SU-DHL-6 (cell line): Measurements from ENCODE around the gene KCNE2.
"Not testable (repeated sequence)": the region's sequence is repeated elsewhere in the genome, so short reads cannot be mapped to it uniquely, and the experiment has no call there.

ENCODE experiments used
- CTCF ChIP-seq: fragments of 200-600 bp; sonication (generic); IDR thresholded peaks from one replicate; pipeline ENCODE4 v1.5.1; 2017; ENCODE audit warnings: antibody characterized with exemption, mild to moderate bottlenecking, low read length, moderate library complexity; ENCODE audit not compliant: insufficient read depth, poor library complexity, severe bottlenecking
- EZH2phosphoT487 ChIP-seq: fragments of 200-600 bp; sonication (generic), shearing (Covaris generic); conservative IDR thresholded peaks from 2 replicates; pipeline ENCODE4 v1.6.1; 2018; ENCODE audit warnings: mild to moderate bottlenecking, antibody characterized with exemption, low read length, moderate library complexity, mixed read lengths

GRCh38 chr21:34374462-34374861, 10.7 kb downstream of the KCNE2 start:
- TF ChIP-seq CTCF, EZH2phosphoT487: not testable (repeated sequence)
